Ishikawa (cell line): ENCODE results near the gene CENPC.

ENCODE experiments used
- CEBPB ChIP-seq: IDR thresholded peaks from 2 replicates; pipeline ENCODE4 v1.6.1; 2012
- CREB1 ChIP-seq: IDR thresholded peaks from 2 replicates; pipeline ENCODE4 v1.6.1; 2012; ENCODE audit warnings: low read depth
- EGR1 ChIP-seq: IDR thresholded peaks from 2 replicates; pipeline ENCODE4 v1.6.1; 2012
- EP300 ChIP-seq: IDR thresholded peaks from 2 replicates; pipeline ENCODE4 v1.6.1; 2012; ENCODE audit warnings: borderline replicate concordance
- FOXM1 ChIP-seq: IDR thresholded peaks from 2 replicates; pipeline ENCODE4 v1.6.1; 2012; ENCODE audit warnings: low read depth, borderline replicate concordance
- MAX ChIP-seq: IDR thresholded peaks from 2 replicates; pipeline ENCODE4 v1.6.1; 2012
- NFIC ChIP-seq: IDR thresholded peaks from 2 replicates; pipeline ENCODE4 v1.6.1; 2012
- RAD21 ChIP-seq: IDR thresholded peaks from 2 replicates; pipeline ENCODE4 v1.6.1; 2012; ENCODE audit warnings: low read depth
- TAF1 ChIP-seq: IDR thresholded peaks from 2 replicates; pipeline ENCODE4 v1.6.1; 2012; ENCODE audit warnings: low read depth, mild to moderate bottlenecking
- TCF12 ChIP-seq: IDR thresholded peaks from 2 replicates; pipeline ENCODE4 v1.6.1; 2012; ENCODE audit warnings: low read depth
- TEAD4 ChIP-seq: IDR thresholded peaks from 2 replicates; pipeline ENCODE4 v1.6.1; 2012
- YY1 ChIP-seq: IDR thresholded peaks from 2 replicates; pipeline ENCODE4 v1.6.1; 2012; ENCODE audit warnings: low read depth
- ZBTB7A ChIP-seq: IDR thresholded peaks from 2 replicates; pipeline ENCODE4 v1.6.1; 2012; ENCODE audit warnings: low read depth
- TF ChIP-seq, protein P1 (sequence below): IDR thresholded peaks from 2 replicates; pipeline ENCODE4 v1.6.1; 2012; ENCODE audit warnings: low read depth, mild to moderate bottlenecking
- TF ChIP-seq, protein P2 (sequence below): IDR thresholded peaks from 2 replicates; pipeline ENCODE4 v1.6.1; 2012

The CENPC gene, protein sequence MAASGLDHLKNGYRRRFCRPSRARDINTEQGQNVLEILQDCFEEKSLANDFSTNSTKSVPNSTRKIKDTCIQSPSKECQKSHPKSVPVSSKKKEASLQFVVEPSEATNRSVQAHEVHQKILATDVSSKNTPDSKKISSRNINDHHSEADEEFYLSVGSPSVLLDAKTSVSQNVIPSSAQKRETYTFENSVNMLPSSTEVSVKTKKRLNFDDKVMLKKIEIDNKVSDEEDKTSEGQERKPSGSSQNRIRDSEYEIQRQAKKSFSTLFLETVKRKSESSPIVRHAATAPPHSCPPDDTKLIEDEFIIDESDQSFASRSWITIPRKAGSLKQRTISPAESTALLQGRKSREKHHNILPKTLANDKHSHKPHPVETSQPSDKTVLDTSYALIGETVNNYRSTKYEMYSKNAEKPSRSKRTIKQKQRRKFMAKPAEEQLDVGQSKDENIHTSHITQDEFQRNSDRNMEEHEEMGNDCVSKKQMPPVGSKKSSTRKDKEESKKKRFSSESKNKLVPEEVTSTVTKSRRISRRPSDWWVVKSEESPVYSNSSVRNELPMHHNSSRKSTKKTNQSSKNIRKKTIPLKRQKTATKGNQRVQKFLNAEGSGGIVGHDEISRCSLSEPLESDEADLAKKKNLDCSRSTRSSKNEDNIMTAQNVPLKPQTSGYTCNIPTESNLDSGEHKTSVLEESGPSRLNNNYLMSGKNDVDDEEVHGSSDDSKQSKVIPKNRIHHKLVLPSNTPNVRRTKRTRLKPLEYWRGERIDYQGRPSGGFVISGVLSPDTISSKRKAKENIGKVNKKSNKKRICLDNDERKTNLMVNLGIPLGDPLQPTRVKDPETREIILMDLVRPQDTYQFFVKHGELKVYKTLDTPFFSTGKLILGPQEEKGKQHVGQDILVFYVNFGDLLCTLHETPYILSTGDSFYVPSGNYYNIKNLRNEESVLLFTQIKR

GRCh38 chr4:67545199-67546003, at the start of gene CENPC:
TSS of gene CENPC (minus strand) at chr4:67545503. CDS start at chr4:67545355, 148 bp downstream.
- TF ChIP-seq YY1 (peak; percentile 78; the same call in 1 of the 2 replicates), EP300 (no peak), CEBPB (no peak), RAD21 (no peak), TAF1 (peak; percentile 66), MAX (peak; percentile 58), CREB1 (no peak), TEAD4 (0 out of 2 replicates have a peak, but pooled peaks have one; percentile 12), ZBTB7A (no peak), FOXM1 (peak; percentile 77; the same call in 1 of the 2 replicates), EGR1 (peak; percentile 53; the same call in 1 of the 2 replicates), TCF12 (peak; percentile 36; the same call in 1 of the 2 replicates), NFIC (no peak)
- TF ChIP-seq, protein P1, sequence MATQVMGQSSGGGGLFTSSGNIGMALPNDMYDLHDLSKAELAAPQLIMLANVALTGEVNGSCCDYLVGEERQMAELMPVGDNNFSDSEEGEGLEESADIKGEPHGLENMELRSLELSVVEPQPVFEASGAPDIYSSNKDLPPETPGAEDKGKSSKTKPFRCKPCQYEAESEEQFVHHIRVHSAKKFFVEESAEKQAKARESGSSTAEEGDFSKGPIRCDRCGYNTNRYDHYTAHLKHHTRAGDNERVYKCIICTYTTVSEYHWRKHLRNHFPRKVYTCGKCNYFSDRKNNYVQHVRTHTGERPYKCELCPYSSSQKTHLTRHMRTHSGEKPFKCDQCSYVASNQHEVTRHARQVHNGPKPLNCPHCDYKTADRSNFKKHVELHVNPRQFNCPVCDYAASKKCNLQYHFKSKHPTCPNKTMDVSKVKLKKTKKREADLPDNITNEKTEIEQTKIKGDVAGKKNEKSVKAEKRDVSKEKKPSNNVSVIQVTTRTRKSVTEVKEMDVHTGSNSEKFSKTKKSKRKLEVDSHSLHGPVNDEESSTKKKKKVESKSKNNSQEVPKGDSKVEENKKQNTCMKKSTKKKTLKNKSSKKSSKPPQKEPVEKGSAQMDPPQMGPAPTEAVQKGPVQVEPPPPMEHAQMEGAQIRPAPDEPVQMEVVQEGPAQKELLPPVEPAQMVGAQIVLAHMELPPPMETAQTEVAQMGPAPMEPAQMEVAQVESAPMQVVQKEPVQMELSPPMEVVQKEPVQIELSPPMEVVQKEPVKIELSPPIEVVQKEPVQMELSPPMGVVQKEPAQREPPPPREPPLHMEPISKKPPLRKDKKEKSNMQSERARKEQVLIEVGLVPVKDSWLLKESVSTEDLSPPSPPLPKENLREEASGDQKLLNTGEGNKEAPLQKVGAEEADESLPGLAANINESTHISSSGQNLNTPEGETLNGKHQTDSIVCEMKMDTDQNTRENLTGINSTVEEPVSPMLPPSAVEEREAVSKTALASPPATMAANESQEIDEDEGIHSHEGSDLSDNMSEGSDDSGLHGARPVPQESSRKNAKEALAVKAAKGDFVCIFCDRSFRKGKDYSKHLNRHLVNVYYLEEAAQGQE, result no peak
- TF ChIP-seq, protein P2, sequence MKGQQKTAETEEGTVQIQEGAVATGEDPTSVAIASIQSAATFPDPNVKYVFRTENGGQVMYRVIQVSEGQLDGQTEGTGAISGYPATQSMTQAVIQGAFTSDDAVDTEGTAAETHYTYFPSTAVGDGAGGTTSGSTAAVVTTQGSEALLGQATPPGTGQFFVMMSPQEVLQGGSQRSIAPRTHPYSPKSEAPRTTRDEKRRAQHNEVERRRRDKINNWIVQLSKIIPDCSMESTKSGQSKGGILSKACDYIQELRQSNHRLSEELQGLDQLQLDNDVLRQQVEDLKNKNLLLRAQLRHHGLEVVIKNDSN, result no peak

DNA sequence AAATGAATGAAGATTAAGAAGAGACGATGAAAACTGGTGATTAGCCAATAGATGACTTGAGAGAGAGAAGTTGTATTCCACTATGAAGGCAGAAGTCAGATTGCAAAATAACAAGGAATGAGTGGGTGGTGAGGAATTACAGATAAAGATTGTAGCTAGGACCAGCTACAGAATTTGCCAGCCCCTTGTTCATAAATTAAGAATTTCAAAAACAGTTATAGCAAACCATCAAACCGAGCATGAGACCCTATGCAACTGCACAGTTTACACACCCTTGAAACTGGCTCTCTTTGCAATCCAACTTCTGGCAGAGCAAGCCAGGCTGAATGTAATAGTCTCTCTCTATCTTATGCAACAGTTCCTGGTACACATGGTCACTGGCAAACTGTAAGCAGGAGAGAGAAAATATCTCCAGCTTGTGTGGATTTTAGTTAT, 48.5 kb upstream of the CENPC start:
- TF ChIP-seq EP300, result no peak
- TF ChIP-seq, protein P1, result no peak
- TF ChIP-seq TCF12, result no peak
- no peak for TF ChIP-seq CREB1
- TF ChIP-seq ZBTB7A, result no peak
- TF ChIP-seq, protein P2, result no peak
- no peak for TF ChIP-seq MAX
- TF ChIP-seq FOXM1, result no peak
- no peak for TF ChIP-seq TAF1
- TF ChIP-seq RAD21, result no peak
- no peak for TF ChIP-seq YY1
- TF ChIP-seq NFIC, result no peak
- TF ChIP-seq CEBPB, result no peak
- TF ChIP-seq EGR1, result no peak
- TF ChIP-seq TEAD4, result no peak

DNA sequence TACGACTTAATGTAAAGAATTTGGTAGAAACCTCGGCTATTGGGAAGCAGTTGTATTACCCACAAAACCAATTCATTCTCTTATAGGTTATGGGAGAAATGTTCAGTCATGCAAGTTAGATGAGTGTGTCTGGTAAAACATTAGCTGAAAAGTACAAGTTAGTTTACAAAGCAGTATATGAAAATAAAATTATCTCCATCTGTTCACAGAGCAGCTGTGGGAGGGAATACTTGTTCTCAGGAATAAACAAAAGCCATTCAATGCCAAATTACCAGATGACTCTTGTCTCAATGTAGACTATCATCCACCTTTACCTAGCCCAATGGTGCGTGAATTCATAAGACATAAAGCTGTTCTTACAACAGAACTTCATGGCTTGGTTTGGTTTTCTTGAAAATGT, 41.9 kb upstream of the CENPC start:
- TF ChIP-seq FOXM1 (no peak), TAF1 (no peak), CEBPB (no peak), EGR1 (no peak), NFIC (no peak), RAD21 (no peak), YY1 (no peak), TCF12 (no peak), MAX (no peak), CREB1 (no peak), EP300 (no peak)
- TF ChIP-seq, protein P1, result no peak
- TF ChIP-seq, protein P2, result no peak
